DND-41 (cell line): ENCODE data around the gene CDK12.
A peak's percentile ranks its signal among the peaks of the same experiment; 100 is the strongest.

Source experiments
- ATAC-seq: fragments of 200-7000 bp; cut with Tn5 transposase; 3 replicates; pipeline ENCODE4 v1.9.1; 2021; ENCODE audit warnings: low read depth; ENCODE audit not compliant: insufficient read depth
- DNase-seq: peaks from one replicate; pipeline ENCODE4 v3.0.0-alpha.2; 2020
- H2AFZ ChIP-seq: 2 replicates; pipeline ENCODE4 v1.6.0; 2012; ENCODE audit warnings: low read depth, low read length
- H3K27ac ChIP-seq: 2 replicates; pipeline ENCODE4 v1.5.1; 2012; ENCODE audit warnings: low read length, inconsistent platforms
- H3K27me3 ChIP-seq: fragments of 200-600 bp; sonication (generic); 2 replicates; pipeline ENCODE4 v1.6.0; 2012; ENCODE audit warnings: low read length, mild to moderate bottlenecking, inconsistent platforms; ENCODE audit not compliant: insufficient read depth, poor library complexity
- H3K36me3 ChIP-seq: 2 replicates; pipeline ENCODE4 v1.5.1; 2012; ENCODE audit warnings: low read length, inconsistent platforms; ENCODE audit not compliant: insufficient read depth
- H3K4me1 ChIP-seq: 2 replicates; pipeline ENCODE4 v1.5.1; 2012; ENCODE audit warnings: mild to moderate bottlenecking, low read length; ENCODE audit not compliant: insufficient read depth
- H3K4me2 ChIP-seq: 2 replicates; pipeline ENCODE4 v1.6.0; 2012; ENCODE audit warnings: mild to moderate bottlenecking, moderate library complexity, low read length, inconsistent platforms; ENCODE audit not compliant: insufficient read depth
- H3K4me3 ChIP-seq, 2 experiments: fragments of 200-600 bp in 1 of 2; shearing (Covaris generic) in 1 of 2; 2 replicates each; pipeline ENCODE4 v1.5.1; 2012 to 2016; ENCODE audit warnings: inconsistent platforms in 2 of 2, low read length in 2 of 2, mild to moderate bottlenecking in 2 of 2, low read depth in 1 of 2, moderate library complexity in 1 of 2
- H3K79me2 ChIP-seq: 2 replicates; pipeline ENCODE4 v1.6.0; 2012; ENCODE audit warnings: low read length, inconsistent platforms; ENCODE audit not compliant: insufficient read depth
- H3K9ac ChIP-seq: 2 replicates; pipeline ENCODE4 v1.6.0; 2012; ENCODE audit warnings: low read depth, mild to moderate bottlenecking, inconsistent platforms, low read length, moderate library complexity
- H3K9me3 ChIP-seq: 2 replicates; pipeline ENCODE4 v1.5.1; 2012; ENCODE audit warnings: low read length, moderate library complexity, mild to moderate bottlenecking, inconsistent platforms; ENCODE audit not compliant: insufficient read depth, severe bottlenecking
- H4K20me1 ChIP-seq: 2 replicates; pipeline ENCODE4 v1.6.0; 2012; ENCODE audit warnings: low read length; ENCODE audit not compliant: insufficient read depth
- EZH2 ChIP-seq: IDR thresholded peaks from 3 replicates; pipeline ENCODE4 v1.6.1; 2012; ENCODE audit warnings: borderline replicate concordance, low read depth, mild to moderate bottlenecking, moderate library complexity, low read length, inconsistent platforms; ENCODE audit not compliant: severe bottlenecking
- TF ChIP-seq, protein P1 (sequence below): IDR thresholded peaks from 2 replicates; pipeline ENCODE4 v1.5.1; 2012; ENCODE audit warnings: borderline replicate concordance, low read length, moderate library complexity, mild to moderate bottlenecking; ENCODE audit not compliant: poor library complexity, severe bottlenecking; ENCODE audit errors: extremely low read depth

The CDK12 gene

DNA sequence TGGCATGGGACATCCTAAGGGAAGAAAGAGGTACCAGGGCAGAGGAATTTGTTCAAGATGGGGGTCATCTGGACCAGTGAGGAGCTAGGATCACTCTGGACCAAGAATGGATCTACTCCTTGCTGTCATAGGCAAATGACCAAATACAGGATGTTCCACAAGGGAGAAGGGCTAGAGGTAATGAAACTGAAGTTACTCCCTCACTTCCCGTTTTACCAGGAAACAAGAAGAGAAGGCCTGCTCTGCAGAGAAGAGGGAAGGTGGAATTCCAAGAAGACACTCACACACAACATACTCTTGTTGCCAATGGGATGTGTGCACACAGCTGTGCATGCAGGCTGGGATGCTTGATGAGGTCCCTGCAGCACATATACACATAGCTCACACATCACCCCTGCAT is 107.8 kb downstream of the CDK12 start:
- H3K27me3 ChIP-seq = peaks cover 7% of the 10 kb centered on the region
- H3K4me3 ChIP-seq = no peak overlapping the region
- no peak for TF ChIP-seq EZH2
- TF ChIP-seq, protein P1, sequence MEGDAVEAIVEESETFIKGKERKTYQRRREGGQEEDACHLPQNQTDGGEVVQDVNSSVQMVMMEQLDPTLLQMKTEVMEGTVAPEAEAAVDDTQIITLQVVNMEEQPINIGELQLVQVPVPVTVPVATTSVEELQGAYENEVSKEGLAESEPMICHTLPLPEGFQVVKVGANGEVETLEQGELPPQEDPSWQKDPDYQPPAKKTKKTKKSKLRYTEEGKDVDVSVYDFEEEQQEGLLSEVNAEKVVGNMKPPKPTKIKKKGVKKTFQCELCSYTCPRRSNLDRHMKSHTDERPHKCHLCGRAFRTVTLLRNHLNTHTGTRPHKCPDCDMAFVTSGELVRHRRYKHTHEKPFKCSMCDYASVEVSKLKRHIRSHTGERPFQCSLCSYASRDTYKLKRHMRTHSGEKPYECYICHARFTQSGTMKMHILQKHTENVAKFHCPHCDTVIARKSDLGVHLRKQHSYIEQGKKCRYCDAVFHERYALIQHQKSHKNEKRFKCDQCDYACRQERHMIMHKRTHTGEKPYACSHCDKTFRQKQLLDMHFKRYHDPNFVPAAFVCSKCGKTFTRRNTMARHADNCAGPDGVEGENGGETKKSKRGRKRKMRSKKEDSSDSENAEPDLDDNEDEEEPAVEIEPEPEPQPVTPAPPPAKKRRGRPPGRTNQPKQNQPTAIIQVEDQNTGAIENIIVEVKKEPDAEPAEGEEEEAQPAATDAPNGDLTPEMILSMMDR = no peak
- no peak for DNase-seq
- H3K4me2 ChIP-seq = no peak overlapping the region
- H3K27ac ChIP-seq = no peak overlapping the region
- peaks cover 3% of the 10 kb centered on the region for H3K9me3 ChIP-seq
- H3K36me3 ChIP-seq = peaks cover 22% of the 10 kb centered on the region; the same call in 1 of the 2 replicates
- no peaks in the 10 kb centered on the region for H3K79me2 ChIP-seq
- no peaks in the 10 kb centered on the region for H4K20me1 ChIP-seq
- no peak overlapping the region for H3K9ac ChIP-seq
- ATAC-seq = no peak
- peaks cover 14% of the 10 kb centered on the region for H3K4me1 ChIP-seq
- no peak overlapping the region for H2AFZ ChIP-seq

DNA sequence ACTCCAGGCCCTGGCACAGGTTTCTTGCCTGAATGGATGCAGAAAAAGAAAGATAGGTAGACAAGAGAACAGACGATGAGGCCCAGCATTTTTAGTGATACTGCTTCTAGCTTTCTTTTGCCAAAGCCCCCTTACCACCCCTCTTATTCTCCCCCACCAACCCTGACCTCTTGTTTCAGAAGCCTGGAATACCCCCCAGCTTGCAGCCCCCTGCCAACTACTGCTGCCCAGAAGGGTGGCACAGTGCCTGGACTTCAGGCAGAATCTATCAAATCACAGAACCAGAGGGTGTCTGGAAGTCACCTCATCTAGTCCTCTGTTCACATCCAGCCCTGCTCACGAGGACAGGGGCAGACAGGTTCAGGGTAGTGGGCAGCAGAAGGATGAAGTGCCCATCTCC is 110.8 kb downstream of the CDK12 start:
- DNase-seq (no peak), ATAC-seq (no peak)
- Histone ChIP-seq H3K4me3 (no peak overlapping the region), H3K36me3 (peaks cover 22% of the 10 kb centered on the region; the same call in 1 of the 2 replicates), H2AFZ (no peak overlapping the region), H3K27ac (no peak overlapping the region), H3K27me3 (peaks cover 7% of the 10 kb centered on the region), H3K4me2 (no peak overlapping the region), H3K79me2 (no peaks in the 10 kb centered on the region), H3K9ac (no peak overlapping the region), H4K20me1 (no peaks in the 10 kb centered on the region), H3K4me1 (peaks cover 14% of the 10 kb centered on the region), H3K9me3 (peaks cover 3% of the 10 kb centered on the region)
- no peak for TF ChIP-seq EZH2
- TF ChIP-seq, protein P1 = no peak

DNA sequence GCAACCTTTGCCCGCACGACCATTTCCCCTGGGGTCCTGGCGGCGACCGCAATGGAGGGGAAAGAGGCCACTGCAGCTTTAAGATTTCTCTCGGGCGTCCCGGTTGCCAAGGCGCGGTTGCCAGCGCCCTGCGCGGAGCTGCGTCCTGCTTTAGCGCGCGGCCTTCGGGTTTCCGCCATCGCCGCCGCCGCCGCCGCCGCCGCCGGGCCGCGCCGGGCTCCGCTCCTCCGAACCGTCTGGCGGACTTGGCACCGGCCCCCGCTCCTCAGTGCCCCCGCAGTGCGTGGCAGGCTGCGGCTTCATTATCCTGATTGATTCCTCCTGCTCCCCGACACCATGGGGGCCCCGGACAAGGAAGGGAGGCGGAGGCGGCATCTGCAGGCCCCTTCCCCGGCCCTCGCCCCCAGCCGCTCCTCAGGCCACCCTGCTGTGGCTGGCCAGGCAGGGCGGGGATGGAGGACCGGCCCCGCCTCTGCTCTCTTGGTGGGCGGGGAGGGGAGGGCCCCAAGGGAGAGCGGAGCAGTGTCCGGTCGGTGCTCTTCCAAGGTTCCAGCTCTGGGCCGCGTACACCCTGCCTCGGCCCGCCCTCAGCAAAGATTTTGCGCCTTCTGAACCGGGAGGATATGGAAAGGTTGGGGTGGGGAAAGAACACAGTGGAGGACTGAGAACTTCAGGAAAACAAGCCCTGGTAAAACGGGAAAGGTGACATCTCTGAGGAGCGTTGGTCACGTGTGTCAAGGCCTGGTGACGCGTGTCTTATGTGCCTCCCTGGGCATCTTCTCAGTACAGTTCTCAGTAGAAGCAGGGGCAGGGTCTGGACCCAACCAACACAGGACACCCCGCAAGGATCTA is 112.4 kb downstream of the CDK12 start:
- H3K79me2 ChIP-seq = no peaks in the 10 kb centered on the region
- H3K9me3 ChIP-seq = peaks cover 3% of the 10 kb centered on the region
- peak overlapping the region; percentile 76 for H3K4me2 ChIP-seq
- H3K27ac ChIP-seq = no peak overlapping the region
- H4K20me1 ChIP-seq = peaks cover 5% of the 10 kb centered on the region; the same call in 1 of the 2 replicates
- H3K36me3 ChIP-seq = peaks cover 8% of the 10 kb centered on the region; the same call in 1 of the 2 replicates
- DNase-seq (peak; percentile 57), ATAC-seq (peak; percentile 92)
- H3K4me3 ChIP-seq = peak overlapping the region; percentile 18 to 59; a peak in 3 of 4 replicates
- peaks cover 7% of the 10 kb centered on the region for H3K27me3 ChIP-seq
- H3K9ac ChIP-seq = peak overlapping the region; percentile 58
- TF ChIP-seq, protein P1 = no peak
- TF ChIP-seq EZH2 = no peak
- H3K4me1 ChIP-seq = peaks cover 14% of the 10 kb centered on the region
- H2AFZ ChIP-seq = peak overlapping the region; percentile 69
